ENCODE measurements around the gene AKAP9. TPM values are rescaled to one million over a fixed set of nuclear protein-coding genes. Genes with fewer than 3 reads are reported as not detected.

The AKAP9 gene
- total and polyA plus RNA-seq, 4 donors = 14.6 to 97.7 (median 57.0) TPM

- TF ChIP-seq REST (IDR thresholded peaks at IDR 0.05) = no peak
These were observed 214.6 kb downstream of the AKAP9 start (continued) for GRCh38 chr7:92155108-92155739.

GRCh38 chr7:92156990-92157389, 216.3 kb downstream of the AKAP9 start:
- no peak for TF ChIP-seq GABPA (IDR thresholded peaks at IDR 0.05 in 1 of 2, conservative IDR thresholded peaks at IDR 0.05 in 1 of 2)
- no peaks in the 10 kb centered on the region for H3K36me3 ChIP-seq (ENCODE audit: control insufficient read depth in 4 of 4, insufficient read depth in 3 of 4, low read depth in 1 of 4, low read length in 3 of 4)
- H3K27ac ChIP-seq (ENCODE audit: low read depth in 1 of 2, low read length in 2 of 2) = no peak overlapping the region
- no peaks in the 10 kb centered on the region for H3K4me1 ChIP-seq (ENCODE audit: control insufficient read depth in 4 of 4, insufficient read depth in 4 of 4, low read length in 3 of 4)
- DNase-seq (ENCODE audit: low spot score) = no peak
- no peak overlapping the region for H3K9ac ChIP-seq (ENCODE audit: low read depth in 1 of 2, low read length in 2 of 2)
- H3K4me3 ChIP-seq (ENCODE audit: low read depth in 1 of 3, low read length in 3 of 3) = no peak overlapping the region
- H3K9me3 ChIP-seq (ENCODE audit: control insufficient read depth in 4 of 4, low read length in 3 of 4) = no peaks in the 10 kb centered on the region
- H3K27me3 ChIP-seq (ENCODE audit: control insufficient read depth in 4 of 4, insufficient read depth in 4 of 4, low read length in 3 of 4) = no peaks in the 10 kb centered on the region

GRCh38 chr7:92158660-92159575, 218.3 kb downstream of the AKAP9 start:
- Histone ChIP-seq H3K36me3 (ENCODE audit: control insufficient read depth in 4 of 4, insufficient read depth in 3 of 4, low read depth in 1 of 4, low read length in 3 of 4) (no peaks in the 10 kb centered on the region), H3K27me3 (ENCODE audit: control insufficient read depth in 4 of 4, insufficient read depth in 4 of 4, low read length in 3 of 4) (no peaks in the 10 kb centered on the region), H3K4me3 (ENCODE audit: low read depth in 1 of 3, low read length in 3 of 3) (no peak overlapping the region), H3K27ac (ENCODE audit: low read depth in 1 of 2, low read length in 2 of 2) (no peak overlapping the region), H3K9ac (ENCODE audit: low read depth in 1 of 2, low read length in 2 of 2) (no peak overlapping the region), H3K4me1 (ENCODE audit: control insufficient read depth in 4 of 4, insufficient read depth in 4 of 4, low read length in 3 of 4) (no peaks in the 10 kb centered on the region), H3K9me3 (ENCODE audit: control insufficient read depth in 4 of 4, low read length in 3 of 4) (no peaks in the 10 kb centered on the region)
- no peak for TF ChIP-seq SP1 (IDR thresholded peaks at IDR 0.05)
- TF ChIP-seq TAF1 (conservative IDR thresholded peaks at IDR 0.05) = no peak
- TF ChIP-seq RAD21 (IDR thresholded peaks at IDR 0.05) = no peak
- TF ChIP-seq HNF4A (conservative IDR thresholded peaks at IDR 0.05) = no peak
- TF ChIP-seq MAX (IDR thresholded peaks at IDR 0.05) = no peak
- TF ChIP-seq RXRA (IDR thresholded peaks at IDR 0.05) = no peak
- TF ChIP-seq, protein P1, sequence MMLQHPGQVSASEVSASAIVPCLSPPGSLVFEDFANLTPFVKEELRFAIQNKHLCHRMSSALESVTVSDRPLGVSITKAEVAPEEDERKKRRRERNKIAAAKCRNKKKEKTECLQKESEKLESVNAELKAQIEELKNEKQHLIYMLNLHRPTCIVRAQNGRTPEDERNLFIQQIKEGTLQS (IDR thresholded peaks at IDR 0.05) = no peak
- no peak for TF ChIP-seq FOXA2 (IDR thresholded peaks at IDR 0.05)
- no peak for TF ChIP-seq NR2F2 (IDR thresholded peaks at IDR 0.05)
- no peak for TF ChIP-seq ZBTB33 (IDR thresholded peaks at IDR 0.05)
- no peak for TF ChIP-seq REST (IDR thresholded peaks at IDR 0.05)
- TF ChIP-seq HNF4G (IDR thresholded peaks at IDR 0.05) = no peak
- TF ChIP-seq YY1 (IDR thresholded peaks at IDR 0.05) = no peak
- TF ChIP-seq JUND (IDR thresholded peaks at IDR 0.05) = no peak
- TF ChIP-seq EGR1 (IDR thresholded peaks at IDR 0.05; ENCODE audit: low read depth in 2 of 2) = no peak
- TF ChIP-seq, protein P2, sequence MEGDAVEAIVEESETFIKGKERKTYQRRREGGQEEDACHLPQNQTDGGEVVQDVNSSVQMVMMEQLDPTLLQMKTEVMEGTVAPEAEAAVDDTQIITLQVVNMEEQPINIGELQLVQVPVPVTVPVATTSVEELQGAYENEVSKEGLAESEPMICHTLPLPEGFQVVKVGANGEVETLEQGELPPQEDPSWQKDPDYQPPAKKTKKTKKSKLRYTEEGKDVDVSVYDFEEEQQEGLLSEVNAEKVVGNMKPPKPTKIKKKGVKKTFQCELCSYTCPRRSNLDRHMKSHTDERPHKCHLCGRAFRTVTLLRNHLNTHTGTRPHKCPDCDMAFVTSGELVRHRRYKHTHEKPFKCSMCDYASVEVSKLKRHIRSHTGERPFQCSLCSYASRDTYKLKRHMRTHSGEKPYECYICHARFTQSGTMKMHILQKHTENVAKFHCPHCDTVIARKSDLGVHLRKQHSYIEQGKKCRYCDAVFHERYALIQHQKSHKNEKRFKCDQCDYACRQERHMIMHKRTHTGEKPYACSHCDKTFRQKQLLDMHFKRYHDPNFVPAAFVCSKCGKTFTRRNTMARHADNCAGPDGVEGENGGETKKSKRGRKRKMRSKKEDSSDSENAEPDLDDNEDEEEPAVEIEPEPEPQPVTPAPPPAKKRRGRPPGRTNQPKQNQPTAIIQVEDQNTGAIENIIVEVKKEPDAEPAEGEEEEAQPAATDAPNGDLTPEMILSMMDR (IDR thresholded peaks at IDR 0.05; ENCODE audit: low read depth, low read length, missing input control) = no peak
- no peak for TF ChIP-seq GABPA (IDR thresholded peaks at IDR 0.05 in 1 of 2, conservative IDR thresholded peaks at IDR 0.05 in 1 of 2)
- TF ChIP-seq FOXA1 (IDR thresholded peaks at IDR 0.05) = no peak
- 94% methylated on average over 3 of the region's 3 CpGs for WGBS
- no peak for DNase-seq (ENCODE audit: low spot score)
